Hypothalamus (tissue), 51 donors: ENCODE measurements around the gene EMID1.

Source experiments
- DNase-seq, 51 donors: peaks; one replicate each; lab custom pipeline; 2025; lab: John Stamatoyannopoulos, UW

EMID1 gene

GRCh38 chr22:29307596-29308147, 102.0 kb downstream of the EMID1 start:
- DNase-seq = no peak

- DNase-seq = no peak
Observed at GRCh38 chr22:29308148-29308790, 102.6 kb downstream of the EMID1 start.

GRCh38 chr22:29308791-29309262, 103.1 kb downstream of the EMID1 start:
- no peak for DNase-seq
